LNCAP (cell line): ENCODE measurements around the gene PYGB.

Source experiments
- TF ChIP-seq, protein P1 (sequence below): fragments of 450-650 bp; IDR thresholded peaks from 2 replicates; pipeline ENCODE4 v1.5.1; 2017; ENCODE audit warnings: mild to moderate bottlenecking

The PYGB gene

GRCh38 chr20:25247956-25248785 lies at the start of gene PYGB:
PYGB (plus strand) TSS chr20:25248085; CDS start chr20:25248179, 94 bp downstream.
- TF ChIP-seq, protein P1, sequence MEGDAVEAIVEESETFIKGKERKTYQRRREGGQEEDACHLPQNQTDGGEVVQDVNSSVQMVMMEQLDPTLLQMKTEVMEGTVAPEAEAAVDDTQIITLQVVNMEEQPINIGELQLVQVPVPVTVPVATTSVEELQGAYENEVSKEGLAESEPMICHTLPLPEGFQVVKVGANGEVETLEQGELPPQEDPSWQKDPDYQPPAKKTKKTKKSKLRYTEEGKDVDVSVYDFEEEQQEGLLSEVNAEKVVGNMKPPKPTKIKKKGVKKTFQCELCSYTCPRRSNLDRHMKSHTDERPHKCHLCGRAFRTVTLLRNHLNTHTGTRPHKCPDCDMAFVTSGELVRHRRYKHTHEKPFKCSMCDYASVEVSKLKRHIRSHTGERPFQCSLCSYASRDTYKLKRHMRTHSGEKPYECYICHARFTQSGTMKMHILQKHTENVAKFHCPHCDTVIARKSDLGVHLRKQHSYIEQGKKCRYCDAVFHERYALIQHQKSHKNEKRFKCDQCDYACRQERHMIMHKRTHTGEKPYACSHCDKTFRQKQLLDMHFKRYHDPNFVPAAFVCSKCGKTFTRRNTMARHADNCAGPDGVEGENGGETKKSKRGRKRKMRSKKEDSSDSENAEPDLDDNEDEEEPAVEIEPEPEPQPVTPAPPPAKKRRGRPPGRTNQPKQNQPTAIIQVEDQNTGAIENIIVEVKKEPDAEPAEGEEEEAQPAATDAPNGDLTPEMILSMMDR: no peak

DNA sequence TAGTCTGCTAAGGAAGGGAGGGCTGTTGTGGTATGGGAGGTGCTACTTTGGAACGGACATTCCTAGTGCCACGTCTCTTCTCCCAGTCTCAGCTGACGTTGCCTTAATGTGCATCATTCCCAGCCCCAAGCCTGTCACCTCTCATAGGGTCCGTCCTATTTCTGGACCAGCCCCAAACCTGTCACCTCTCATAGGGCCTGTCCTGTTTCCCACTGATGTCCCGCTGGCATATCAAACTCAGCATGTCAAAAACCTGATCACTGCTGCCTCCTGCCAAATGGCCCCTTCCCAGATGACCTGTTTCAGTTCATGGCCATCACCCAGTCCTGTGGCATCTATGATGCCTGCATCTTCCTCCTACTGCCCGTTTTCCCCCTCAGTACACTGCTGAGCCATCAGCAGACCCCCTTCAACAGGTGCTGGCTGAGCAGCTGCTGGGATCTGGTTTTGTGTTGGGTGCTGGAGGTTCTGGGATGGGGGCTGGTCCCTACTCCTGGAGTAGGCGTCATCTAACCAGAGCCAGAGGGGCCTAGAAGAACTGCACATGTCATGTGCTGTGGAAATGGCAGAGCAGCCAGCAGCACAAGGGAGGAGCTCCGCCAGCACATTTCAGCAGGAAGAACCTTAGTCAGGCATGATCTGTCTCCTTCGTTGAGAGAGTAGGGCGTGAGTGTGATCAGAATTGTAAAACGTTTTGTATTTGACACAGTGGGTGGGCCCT lies 49.1 kb upstream of the PYGB start:
- TF ChIP-seq, protein P1: no peak

DNA sequence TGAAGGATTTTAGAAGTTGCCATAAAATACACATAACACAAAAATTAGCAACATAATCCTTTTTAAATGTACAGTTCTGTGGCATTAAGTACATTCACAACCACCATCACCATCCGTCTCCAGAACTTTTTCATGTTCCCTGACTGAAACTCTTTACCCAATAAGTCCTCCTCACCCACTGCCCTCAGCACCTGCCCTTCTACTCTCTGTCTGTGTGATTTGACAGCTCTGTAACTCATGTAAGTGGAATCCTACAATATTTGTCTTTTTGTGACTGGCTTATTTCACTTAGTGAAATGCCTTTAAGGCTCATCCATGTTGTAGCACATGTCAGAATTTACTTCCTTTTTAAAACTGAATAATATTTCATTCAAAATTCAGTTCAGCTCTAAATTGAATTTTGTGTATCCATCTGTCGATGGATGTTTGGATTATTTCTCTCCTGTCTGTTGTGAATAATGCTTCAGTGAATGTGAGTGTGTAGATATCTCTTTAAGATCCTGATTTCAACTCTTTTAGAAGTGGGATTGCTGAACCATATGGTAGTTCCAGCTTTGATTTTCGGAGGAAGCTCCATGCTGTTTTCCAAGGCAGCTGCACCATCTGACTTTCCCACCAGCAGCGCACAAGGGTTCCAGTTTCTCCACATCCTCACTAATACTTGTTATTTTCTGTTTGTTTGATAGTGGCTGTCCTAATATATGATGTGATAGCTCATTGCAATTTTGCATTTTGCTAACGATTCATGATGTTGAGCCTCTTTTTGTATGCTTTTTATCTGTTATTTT lies 48.2 kb upstream of the PYGB start:
- TF ChIP-seq, protein P1: no peak

GRCh38 chr20:25203089-25203488 lies 44.8 kb upstream of the PYGB start:
- TF ChIP-seq, protein P1: no peak

DNA sequence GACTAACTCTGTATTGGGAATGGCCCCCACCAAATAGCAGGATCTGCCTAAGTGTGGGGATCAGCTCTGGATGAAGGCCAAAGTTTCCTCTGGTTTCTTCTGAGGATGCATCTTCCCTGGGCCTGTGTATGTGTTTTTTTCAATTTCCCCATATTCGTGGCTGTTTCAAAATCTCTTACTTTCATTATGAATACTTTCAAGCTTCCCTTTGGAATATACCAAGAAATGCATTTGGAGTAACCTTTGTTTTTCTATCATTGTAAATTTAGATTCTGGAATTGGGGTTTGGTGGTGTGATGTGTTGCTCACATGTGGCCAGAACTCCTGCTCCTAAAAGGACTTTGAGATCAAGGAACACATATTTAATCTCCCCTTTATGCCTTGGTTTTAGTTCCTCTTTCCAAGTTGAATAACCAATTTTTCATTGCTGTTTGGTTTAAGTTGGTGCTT lies 44.0 kb upstream of the PYGB start:
- TF ChIP-seq, protein P1: no peak

GRCh38 chr20:25204550-25205276 lies 43.2 kb upstream of the PYGB start:
- TF ChIP-seq, protein P1: no peak
